Activated naive CD4-positive, alpha-beta T cell (primary cell): ENCODE measurements around the gene CHADL.
"Not testable (repeated sequence)": the region's sequence is repeated elsewhere in the genome, so short reads cannot be mapped to it uniquely, and the experiment has no call there.

Source experiments
- DNase-seq, 4 experiments: peaks; one replicate each; lab custom pipeline; 2025; lab: John Stamatoyannopoulos, UW

Gene CHADL

GRCh38 chr22:41181349-41182241 is 59.1 kb downstream of the CHADL start:
- no peak for DNase-seq

- no peak for DNase-seq
Observed at GRCh38 chr22:41180926-41181325, 59.8 kb downstream of the CHADL start.

- DNase-seq = not testable (repeated sequence)
Observed at GRCh38 chr22:41180362-41180761, 60.4 kb downstream of the CHADL start.
